Activated CD4-positive, CD25-positive, alpha-beta regulatory T cell treated with anti-CD3 and anti-CD28 coated beads, Interleukin-2, amount 50 U/mL, for 72 hours (primary cell): ENCODE results near the gene GAB2.
"Not testable (repeated sequence)": the region's sequence is repeated elsewhere in the genome, so short reads cannot be mapped to it uniquely, and the experiment has no call there.

Source experiments
- DNase-seq: peaks from one replicate; pipeline ENCODE4 v3.0.0; 2021

The GAB2 gene

GRCh38 chr11:78417175-78417887, at the start of gene GAB2:
Gene GAB2, minus strand, starts transcription at chr11:78417820. Its CDS starts 100 bp downstream, at chr11:78417720.
- DNase-seq, result no peak

- DNase-seq, result no peak
Observed at GRCh38 chr11:78467370-78467769, 49.8 kb upstream of the GAB2 start.

GRCh38 chr11:78465169-78465942, 47.7 kb upstream of the GAB2 start:
- peak; percentile 35 for DNase-seq

- DNase-seq, result not testable (repeated sequence)
Observed at GRCh38 chr11:78464787-78465168, 47.2 kb upstream of the GAB2 start.

GRCh38 chr11:78460471-78460870, 42.9 kb upstream of the GAB2 start:
- DNase-seq, result no peak

- DNase-seq, result no peak
Observed at GRCh38 chr11:78459738-78460137, 42.1 kb upstream of the GAB2 start.

GRCh38 chr11:78457448-78457847, 39.8 kb upstream of the GAB2 start:
- no peak for DNase-seq

GRCh38 chr11:78453140-78453935, 35.7 kb upstream of the GAB2 start:
- no peak for DNase-seq

GRCh38 chr11:78451371-78452150, 33.9 kb upstream of the GAB2 start:
- no peak for DNase-seq

GRCh38 chr11:78450866-78451265, 33.2 kb upstream of the GAB2 start:
- no peak for DNase-seq

- no peak for DNase-seq
Observed at GRCh38 chr11:78449866-78450265, 32.2 kb upstream of the GAB2 start.

- no peak for DNase-seq
Observed at GRCh38 chr11:78446210-78446609, 28.6 kb upstream of the GAB2 start.

- DNase-seq, result no peak
Observed at GRCh38 chr11:78444726-78445125, 27.1 kb upstream of the GAB2 start.

GRCh38 chr11:78441956-78442355, 24.3 kb upstream of the GAB2 start:
- DNase-seq, result no peak

- DNase-seq, result no peak
Observed at GRCh38 chr11:78438298-78438975, 20.8 kb upstream of the GAB2 start.

- no peak for DNase-seq
Observed at GRCh38 chr11:78432956-78433355, 15.3 kb upstream of the GAB2 start.

GRCh38 chr11:78432058-78432515, 14.5 kb upstream of the GAB2 start:
- DNase-seq, result no peak

GRCh38 chr11:78429660-78430059, 12.0 kb upstream of the GAB2 start:
- DNase-seq, result no peak

GRCh38 chr11:78429209-78429608, 11.6 kb upstream of the GAB2 start:
- no peak for DNase-seq

GRCh38 chr11:78428773-78429172, 11.2 kb upstream of the GAB2 start:
- DNase-seq, result no peak

- no peak for DNase-seq
Observed at GRCh38 chr11:78428266-78428636, 10.6 kb upstream of the GAB2 start.

GRCh38 chr11:78427615-78428265, 10.1 kb upstream of the GAB2 start:
- no peak for DNase-seq
